ENCODE results near the gene EEPD1. TPM values are rescaled to one million over a fixed set of nuclear protein-coding genes. Genes with fewer than 3 reads are reported as not detected.

Gene EEPD1
- total and polyA plus RNA-seq, 2 donors (not counting 3 experiments of a cell fraction or from before 2014, with no cell fraction given), result 0.40 to 0.42 TPM

- no peak overlapping the region for H3K4me2 ChIP-seq (ENCODE audit: insufficient read depth, low read length)
- H3K4me1 ChIP-seq (ENCODE audit: control insufficient read depth, extremely low read depth, insufficient read depth, low read length), result peaks cover 6% of the 10 kb centered on the region
- H3K79me2 ChIP-seq (ENCODE audit: control insufficient read depth, insufficient read depth, low read length), result no peaks in the 10 kb centered on the region
- no peak for TF ChIP-seq POLR2A (IDR thresholded peaks at IDR 0.05; ENCODE audit: low read depth, low read length)
- TF ChIP-seq JUN (IDR thresholded peaks at IDR 0.05; ENCODE audit: borderline replicate concordance, insufficient read depth, insufficient read length, low read depth), result no peak
- no peak for TF ChIP-seq CTCF (IDR thresholded peaks at IDR 0.05; ENCODE audit: extremely low read depth in 1 of 2, insufficient read depth in 1 of 2, low read depth in 1 of 2, low read length in 2 of 2)
- TF ChIP-seq EZH2 (IDR thresholded peaks at IDR 0.05; ENCODE audit: borderline replicate concordance, low read depth, low read length, severe bottlenecking), result no peak
- TF ChIP-seq, protein P1, sequence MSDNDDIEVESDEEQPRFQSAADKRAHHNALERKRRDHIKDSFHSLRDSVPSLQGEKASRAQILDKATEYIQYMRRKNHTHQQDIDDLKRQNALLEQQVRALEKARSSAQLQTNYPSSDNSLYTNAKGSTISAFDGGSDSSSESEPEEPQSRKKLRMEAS (IDR thresholded peaks at IDR 0.05; ENCODE audit: insufficient read depth, insufficient read length), result no peak
- no peak for TF ChIP-seq POLR2AphosphoS5 (IDR thresholded peaks at IDR 0.05; ENCODE audit: insufficient read depth, low read depth, low read length)
- no peak for TF ChIP-seq GATA2 (IDR thresholded peaks at IDR 0.05; ENCODE audit: insufficient read depth, insufficient read length, low read depth, low read length)
- TF ChIP-seq FOS (IDR thresholded peaks at IDR 0.05; ENCODE audit: borderline replicate concordance, insufficient read depth, low read length), result no peak
- TF ChIP-seq MYC (IDR thresholded peaks at IDR 0.05; ENCODE audit: low read depth, low read length), result no peak
- CTCF ChIA-PET, result interaction anchor here (1.6 kb wide), 1 partner anchor 299 kb away, joined by 7 read pairs; no protein-coding TSS in a partner anchor
- no peak overlapping the region for H3K27ac ChIP-seq (ENCODE audit: insufficient read depth, low read depth, low read length)
- H3K4me3 ChIP-seq (replicated peaks in 1 of 3; ENCODE audit: insufficient read depth in 1 of 3, low read depth in 1 of 3, low read length in 3 of 3), result no peak overlapping the region
- no peaks in the 10 kb centered on the region for H3K27me3 ChIP-seq (ENCODE audit: control insufficient read depth in 2 of 2, insufficient read depth in 2 of 2, low read length in 2 of 2)
- no peaks in the 10 kb centered on the region for H4K20me1 ChIP-seq (replicated peaks; ENCODE audit: control insufficient read depth, extremely low read depth, insufficient read depth, low read length)
- no peak for DNase-seq (ENCODE audit: low read depth, low spot score)
- POLR2A ChIA-PET, result no interaction called here
- no TSS peak for BruUV-seq (replicated peaks)
- intact Hi-C loops (cut with micrococcal nuclease), result no loop called here
- no peaks in the 10 kb centered on the region for H3K9me3 ChIP-seq (replicated peaks; ENCODE audit: control insufficient read depth, insufficient read depth, low read length)
- no peak overlapping the region for H2AFZ ChIP-seq (ENCODE audit: low read depth, low read length)
- no peaks in the 10 kb centered on the region for H3K9me1 ChIP-seq (replicated peaks; ENCODE audit: control insufficient read depth, extremely low read depth, insufficient read depth, low read length)
- dilution Hi-C loops (cut with MboI; ENCODE audit: extremely low pct_ligation_motif_present, low sequenced_read_pairs), result no loop called here
- H3K9ac ChIP-seq (replicated peaks; ENCODE audit: extremely low read depth, insufficient read depth, low read length), result no peak overlapping the region
- no peak for FAIRE-seq
- H3K36me3 ChIP-seq (ENCODE audit: control insufficient read depth in 2 of 2, extremely low read depth in 1 of 2, insufficient read depth in 2 of 2, low read length in 2 of 2), result no peaks in the 10 kb centered on the region
Measured at GRCh38 chr7:36284456-36285090, 131.5 kb downstream of the EEPD1 start.
